Smooth muscle cell (in vitro differentiated cells): ENCODE data around the gene MAPKAPK2. TPM values are rescaled to one million over a fixed set of nuclear protein-coding genes. Genes with fewer than 3 reads are reported as not detected.

ENCODE experiments used
- DNase-seq: peaks from one replicate; lab custom pipeline; 2025; ENCODE audit not compliant: unreplicated experiment; lab: John Stamatoyannopoulos, UW
- H2AFZ ChIP-seq: fragments of 200-600 bp; sonication (generic); 2 replicates; pipeline ENCODE4 v1.6.0; 2016; ENCODE audit warnings: antibody characterized with exemption, low read depth, mild to moderate bottlenecking
- H3F3A ChIP-seq: fragments of 200-600 bp; sonication (generic); 2 replicates; pipeline ENCODE4 v1.6.0; 2017; ENCODE audit warnings: antibody characterized with exemption, low read depth
- H3K27ac ChIP-seq: fragments of 200-600 bp; sonication (generic); 2 replicates; pipeline ENCODE4 v1.5.1; 2016; ENCODE audit warnings: low read depth, mild to moderate bottlenecking
- H3K27me3 ChIP-seq: fragments of 200-600 bp; sonication (generic); 2 replicates; pipeline ENCODE4 v1.6.1; 2016; ENCODE audit warnings: low read depth, mild to moderate bottlenecking
- H3K36me3 ChIP-seq: fragments of 200-600 bp; sonication (generic); 2 replicates; pipeline ENCODE4 v1.5.1; 2016; ENCODE audit warnings: low read depth
- H3K4me1 ChIP-seq: fragments of 200-600 bp; sonication (generic); 2 replicates; pipeline ENCODE4 v1.5.1; 2016; ENCODE audit warnings: low read depth
- H3K4me2 ChIP-seq: fragments of 200-600 bp; sonication (generic); 2 replicates; pipeline ENCODE4 v1.6.0; 2016; ENCODE audit warnings: mild to moderate bottlenecking
- H3K4me3 ChIP-seq: fragments of 200-600 bp; sonication (generic); 2 replicates; pipeline ENCODE4 v1.5.1; 2016; ENCODE audit warnings: mild to moderate bottlenecking
- H3K79me2 ChIP-seq: fragments of 200-600 bp; sonication (generic); 2 replicates; pipeline ENCODE4 v1.6.0; 2016; ENCODE audit warnings: low read depth, mild to moderate bottlenecking
- H3K9ac ChIP-seq: fragments of 200-600 bp; sonication (generic); 2 replicates; pipeline ENCODE4 v1.6.0; 2016; ENCODE audit warnings: low read depth
- H3K9me3 ChIP-seq: fragments of 200-600 bp; sonication (generic); replicated peaks from 2 replicates; pipeline ENCODE4 v1.5.1; 2016; ENCODE audit warnings: low read depth
- H4K20me1 ChIP-seq: fragments of 200-600 bp; sonication (generic); 2 replicates; pipeline ENCODE4 v1.6.0; 2016; ENCODE audit warnings: low read depth
- WGBS: methylation state at CpG from one replicate; pipeline ENCODE4 v1.1.7; 2016; ENCODE audit warnings: low lambda C conversion rate; 5-methylcytosine and 5-hydroxymethylcytosine counted together
- polyA plus RNA-seq: library from polyadenylated mRNA; unstranded; fragments of >200 nt; fragmentation: Nextera tagmentation; extraction: Ambion mirVana; gene quantifications from 2 replicates; pipeline ENCODE4 v1.2.1, GENCODE V29; 2016
- total RNA-seq: library from RNA; depleted of rRNA; stranded (reverse); fragments of >200 nt; gene quantifications from 2 replicates; pipeline ENCODE4 v1.2.3, GENCODE V29; 2014
- TF ChIP-seq, protein P1 (sequence below): fragments of 200-600 bp; sonication (generic); IDR thresholded peaks from 2 replicates; pipeline ENCODE4 v1.5.1; 2017; ENCODE audit warnings: borderline replicate concordance, mild to moderate bottlenecking, antibody characterized with exemption; ENCODE audit not compliant: insufficient read depth, poor library complexity, severe bottlenecking

Gene MAPKAPK2
- total and polyA plus RNA-seq, 2 experiments from 2014 or later, result 14.3 to 40.9 TPM

DNA sequence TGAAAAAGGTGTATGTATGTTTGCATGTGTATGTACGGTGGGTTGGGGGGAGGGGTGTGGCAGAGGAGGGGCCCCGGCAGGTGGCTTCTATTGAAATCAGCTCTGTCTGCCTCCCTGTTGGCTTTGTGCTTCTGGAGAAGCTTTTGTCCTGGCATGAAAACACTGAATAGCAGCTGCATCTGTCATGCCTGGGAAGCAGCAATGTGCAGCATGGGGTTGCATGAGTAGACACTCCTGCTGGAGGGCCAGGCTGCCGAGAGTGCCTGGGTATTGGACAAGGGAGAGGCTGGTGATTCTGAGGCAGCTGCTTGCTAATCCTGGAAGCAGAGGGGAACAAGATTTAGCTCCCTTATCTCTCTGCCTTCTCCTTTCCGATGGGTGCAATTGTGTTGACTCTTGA, 20.5 kb downstream of the MAPKAPK2 start:
- Histone ChIP-seq H4K20me1 (peaks cover 100% of the 10 kb centered on the region), H3K79me2 (peaks cover 100% of the 10 kb centered on the region), H3K36me3 (no peaks in the 10 kb centered on the region), H3K27ac (peak overlapping the region; percentile 26), H3K27me3 (no peaks in the 10 kb centered on the region), H3F3A (peaks cover 8% of the 10 kb centered on the region), H3K9me3 (no peaks in the 10 kb centered on the region), H3K9ac (no peak overlapping the region), H3K4me1 (peaks cover 67% of the 10 kb centered on the region), H2AFZ (no peak overlapping the region), H3K4me3 (no peak overlapping the region), H3K4me2 (peak overlapping the region; percentile 41)
- no peak for DNase-seq
- 49% methylated on average over 4 of the region's 4 CpGs for WGBS
- TF ChIP-seq, protein P1, sequence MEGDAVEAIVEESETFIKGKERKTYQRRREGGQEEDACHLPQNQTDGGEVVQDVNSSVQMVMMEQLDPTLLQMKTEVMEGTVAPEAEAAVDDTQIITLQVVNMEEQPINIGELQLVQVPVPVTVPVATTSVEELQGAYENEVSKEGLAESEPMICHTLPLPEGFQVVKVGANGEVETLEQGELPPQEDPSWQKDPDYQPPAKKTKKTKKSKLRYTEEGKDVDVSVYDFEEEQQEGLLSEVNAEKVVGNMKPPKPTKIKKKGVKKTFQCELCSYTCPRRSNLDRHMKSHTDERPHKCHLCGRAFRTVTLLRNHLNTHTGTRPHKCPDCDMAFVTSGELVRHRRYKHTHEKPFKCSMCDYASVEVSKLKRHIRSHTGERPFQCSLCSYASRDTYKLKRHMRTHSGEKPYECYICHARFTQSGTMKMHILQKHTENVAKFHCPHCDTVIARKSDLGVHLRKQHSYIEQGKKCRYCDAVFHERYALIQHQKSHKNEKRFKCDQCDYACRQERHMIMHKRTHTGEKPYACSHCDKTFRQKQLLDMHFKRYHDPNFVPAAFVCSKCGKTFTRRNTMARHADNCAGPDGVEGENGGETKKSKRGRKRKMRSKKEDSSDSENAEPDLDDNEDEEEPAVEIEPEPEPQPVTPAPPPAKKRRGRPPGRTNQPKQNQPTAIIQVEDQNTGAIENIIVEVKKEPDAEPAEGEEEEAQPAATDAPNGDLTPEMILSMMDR, result no peak

DNA sequence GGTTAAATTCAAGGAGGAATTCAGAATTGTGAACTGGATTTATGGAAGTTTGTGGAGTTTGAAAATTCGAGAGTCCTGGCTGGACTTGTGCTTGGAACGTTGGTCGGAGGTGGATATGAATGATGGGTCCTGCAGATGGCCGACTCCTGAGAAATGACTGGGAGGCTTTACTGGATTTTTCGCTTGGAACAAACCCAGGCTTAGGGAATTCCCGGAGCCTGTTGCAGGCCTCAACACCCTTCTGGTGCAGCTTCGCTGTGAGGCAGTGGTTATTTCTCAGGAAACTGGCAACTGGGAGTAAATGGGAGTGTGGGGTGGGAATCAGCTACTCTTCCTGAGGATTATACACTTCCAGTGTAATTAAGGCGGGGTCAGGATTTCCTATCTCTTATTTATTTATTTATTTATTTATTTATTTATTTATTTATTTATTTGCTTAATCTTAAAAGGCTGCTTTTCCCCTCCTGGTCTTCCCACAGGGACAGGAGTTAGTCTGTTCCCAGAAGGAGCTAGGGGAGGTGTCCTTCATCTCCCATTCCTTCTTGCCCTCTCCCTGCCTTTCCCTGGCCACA, 21.1 kb downstream of the MAPKAPK2 start:
- peak overlapping the region; percentile 55 for H3K27ac ChIP-seq
- no peaks in the 10 kb centered on the region for H3K27me3 ChIP-seq
- no peak overlapping the region for H3K9ac ChIP-seq
- peak overlapping the region; percentile 31 for H3K4me2 ChIP-seq
- H3K9me3 ChIP-seq, result no peaks in the 10 kb centered on the region
- 61% methylated on average over 8 of the region's 8 CpGs for WGBS
- H3K79me2 ChIP-seq, result peaks cover 100% of the 10 kb centered on the region
- H3K4me3 ChIP-seq, result no peak overlapping the region
- H3F3A ChIP-seq, result peaks cover 8% of the 10 kb centered on the region
- no peaks in the 10 kb centered on the region for H3K36me3 ChIP-seq
- TF ChIP-seq, protein P1, result no peak
- DNase-seq, result no peak
- no peak overlapping the region for H2AFZ ChIP-seq
- peaks cover 100% of the 10 kb centered on the region for H4K20me1 ChIP-seq
- H3K4me1 ChIP-seq, result peaks cover 67% of the 10 kb centered on the region

DNA sequence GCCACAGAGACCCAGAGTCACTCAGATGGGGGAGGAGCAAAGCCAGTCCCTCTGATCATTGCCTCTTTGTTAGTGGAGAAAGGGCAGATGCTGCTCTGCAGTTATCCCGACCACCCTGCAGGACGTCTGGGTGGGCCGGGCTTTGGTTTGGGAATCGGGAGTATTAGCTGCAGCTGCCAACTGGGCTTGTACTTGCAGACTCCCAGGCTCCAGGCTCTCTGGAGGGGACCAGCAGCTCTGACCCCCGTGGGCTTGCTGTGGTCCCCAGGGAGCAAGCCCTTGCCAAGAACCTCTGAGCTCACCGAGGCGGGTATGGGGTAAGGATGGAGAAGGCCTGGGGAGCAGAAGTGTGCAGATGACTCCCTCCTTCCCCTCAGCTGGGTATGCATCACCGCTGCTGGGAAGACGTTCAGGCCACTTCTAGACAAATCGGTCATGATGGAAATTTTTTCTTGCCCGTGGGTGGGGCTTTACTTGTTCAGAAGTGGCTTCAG, 21.6 kb downstream of the MAPKAPK2 start:
- TF ChIP-seq, protein P1, result no peak
- Histone ChIP-seq H3K36me3 (no peaks in the 10 kb centered on the region), H3K27me3 (no peaks in the 10 kb centered on the region), H3K4me3 (no peak overlapping the region), H3K4me1 (peaks cover 67% of the 10 kb centered on the region), H3K27ac (peak overlapping the region; percentile 55), H3K9me3 (no peaks in the 10 kb centered on the region), H3F3A (peaks cover 8% of the 10 kb centered on the region), H2AFZ (no peak overlapping the region), H3K4me2 (peak overlapping the region; percentile 31), H3K9ac (no peak overlapping the region), H3K79me2 (peaks cover 100% of the 10 kb centered on the region), H4K20me1 (peaks cover 100% of the 10 kb centered on the region)
- 41% methylated on average over 11 of the region's 11 CpGs for WGBS
- no peak for DNase-seq
